IPS-15b (cell line): ENCODE results near the gene MTERF1.
"Not testable (repeated sequence)": the region's sequence is repeated elsewhere in the genome, so short reads cannot be mapped to it uniquely, and the experiment has no call there.

ENCODE experiments used
- H3K27me3 ChIP-seq: one replicate; pipeline ENCODE4 v1.6.1; 2013; ENCODE audit warnings: low read length; ENCODE audit not compliant: control insufficient read depth, insufficient read depth
- H3K36me3 ChIP-seq: one replicate; pipeline ENCODE4 v1.6.1; 2013; ENCODE audit warnings: low read length; ENCODE audit not compliant: control insufficient read depth, insufficient read depth
- H3K4me1 ChIP-seq: one replicate; pipeline ENCODE4 v1.6.1; 2013; ENCODE audit warnings: mild to moderate bottlenecking, low read length; ENCODE audit not compliant: control insufficient read depth, insufficient read depth
- H3K4me3 ChIP-seq: one replicate; pipeline ENCODE4 v1.5.1; 2013; ENCODE audit warnings: low read depth, low read length
- H3K9ac ChIP-seq: one replicate; pipeline ENCODE4 v1.6.1; 2013; ENCODE audit warnings: low read depth, mild to moderate bottlenecking, low read length
- H3K9me3 ChIP-seq: one replicate; pipeline ENCODE4 v1.6.1; 2013; ENCODE audit warnings: mild to moderate bottlenecking, low read length; ENCODE audit not compliant: control insufficient read depth, insufficient read depth

Gene MTERF1

GRCh38 chr7:91898240-91898992 is 17.9 kb upstream of the MTERF1 start:
- Histone ChIP-seq H3K9me3 (no peaks in the 10 kb centered on the region), H3K4me3 (no peak overlapping the region), H3K4me1 (no peaks in the 10 kb centered on the region), H3K36me3 (no peaks in the 10 kb centered on the region), H3K9ac (no peak overlapping the region), H3K27me3 (no peaks in the 10 kb centered on the region)

GRCh38 chr7:91894781-91895480 is 14.4 kb upstream of the MTERF1 start:
- no peak overlapping the region for H3K4me3 ChIP-seq
- no peaks in the 10 kb centered on the region for H3K9me3 ChIP-seq
- no peaks in the 10 kb centered on the region for H3K4me1 ChIP-seq
- H3K27me3 ChIP-seq, result no peaks in the 10 kb centered on the region
- no peak overlapping the region for H3K9ac ChIP-seq
- H3K36me3 ChIP-seq, result no peaks in the 10 kb centered on the region

DNA sequence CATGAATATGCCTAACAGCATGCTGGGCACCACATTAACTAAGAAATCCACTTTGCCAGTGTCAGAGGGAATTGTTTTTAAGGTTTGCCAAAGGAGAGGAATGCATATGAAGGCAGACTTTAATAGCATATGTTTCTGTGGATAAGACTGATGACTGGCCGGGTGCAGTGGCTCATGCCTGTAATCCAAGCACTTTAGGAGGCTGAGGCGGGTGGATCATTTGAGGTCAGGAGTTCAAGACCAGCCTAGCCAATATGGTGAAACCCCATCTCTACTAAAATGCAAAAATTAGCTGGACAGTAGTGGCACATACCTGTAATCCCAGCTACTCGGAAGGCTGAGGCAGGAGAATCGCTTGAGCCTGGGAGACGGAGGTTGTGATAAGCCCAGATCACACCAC is 13.2 kb upstream of the MTERF1 start:
- H3K36me3 ChIP-seq, H3K4me3 ChIP-seq, H3K9ac ChIP-seq, H3K9me3 ChIP-seq, H3K4me1 ChIP-seq, H3K27me3 ChIP-seq: not testable (repeated sequence)

GRCh38 chr7:91892821-91893340 is 12.4 kb upstream of the MTERF1 start:
- Histone ChIP-seq H3K9ac (no peak overlapping the region), H3K4me1 (no peaks in the 10 kb centered on the region), H3K4me3 (no peak overlapping the region)

DNA sequence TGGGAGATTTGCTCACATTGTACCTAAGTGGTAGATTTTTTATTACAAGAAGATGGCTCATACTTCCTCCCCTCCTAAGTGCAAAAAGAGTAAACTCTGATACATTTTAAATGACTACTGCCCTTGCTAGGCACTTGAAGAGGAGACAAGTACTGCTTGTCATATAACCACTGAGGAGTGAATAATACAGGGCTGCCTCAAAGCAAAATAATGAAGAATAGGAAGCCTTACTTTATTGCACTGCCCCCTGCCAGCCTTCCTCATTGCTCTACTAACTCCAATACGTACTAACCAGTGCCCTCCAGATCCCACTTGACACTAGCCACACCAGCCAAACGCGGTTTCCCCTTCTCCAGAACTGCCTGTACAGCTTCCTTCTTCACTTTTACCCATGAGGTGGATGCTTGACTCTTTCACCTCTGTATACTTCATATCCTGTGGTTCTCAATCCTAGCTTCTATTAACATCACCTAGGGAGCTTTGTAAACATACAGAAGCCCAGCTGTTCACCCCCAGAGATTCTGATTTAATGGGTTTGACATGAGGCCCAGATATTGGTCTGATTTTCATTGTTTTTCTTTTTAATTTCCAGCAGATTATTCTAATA is 11.7 kb upstream of the MTERF1 start:
- Histone ChIP-seq H3K9me3 (no peaks in the 10 kb centered on the region), H3K27me3 (no peaks in the 10 kb centered on the region), H3K36me3 (no peaks in the 10 kb centered on the region), H3K4me1 (no peaks in the 10 kb centered on the region), H3K4me3 (no peak overlapping the region), H3K9ac (no peak overlapping the region)

More at GRCh38 chr7:91892821-91893340, 12.4 kb upstream of the MTERF1 start:
- no peaks in the 10 kb centered on the region for H3K36me3 ChIP-seq
- H3K9me3 ChIP-seq, result no peaks in the 10 kb centered on the region
- no peaks in the 10 kb centered on the region for H3K27me3 ChIP-seq

DNA sequence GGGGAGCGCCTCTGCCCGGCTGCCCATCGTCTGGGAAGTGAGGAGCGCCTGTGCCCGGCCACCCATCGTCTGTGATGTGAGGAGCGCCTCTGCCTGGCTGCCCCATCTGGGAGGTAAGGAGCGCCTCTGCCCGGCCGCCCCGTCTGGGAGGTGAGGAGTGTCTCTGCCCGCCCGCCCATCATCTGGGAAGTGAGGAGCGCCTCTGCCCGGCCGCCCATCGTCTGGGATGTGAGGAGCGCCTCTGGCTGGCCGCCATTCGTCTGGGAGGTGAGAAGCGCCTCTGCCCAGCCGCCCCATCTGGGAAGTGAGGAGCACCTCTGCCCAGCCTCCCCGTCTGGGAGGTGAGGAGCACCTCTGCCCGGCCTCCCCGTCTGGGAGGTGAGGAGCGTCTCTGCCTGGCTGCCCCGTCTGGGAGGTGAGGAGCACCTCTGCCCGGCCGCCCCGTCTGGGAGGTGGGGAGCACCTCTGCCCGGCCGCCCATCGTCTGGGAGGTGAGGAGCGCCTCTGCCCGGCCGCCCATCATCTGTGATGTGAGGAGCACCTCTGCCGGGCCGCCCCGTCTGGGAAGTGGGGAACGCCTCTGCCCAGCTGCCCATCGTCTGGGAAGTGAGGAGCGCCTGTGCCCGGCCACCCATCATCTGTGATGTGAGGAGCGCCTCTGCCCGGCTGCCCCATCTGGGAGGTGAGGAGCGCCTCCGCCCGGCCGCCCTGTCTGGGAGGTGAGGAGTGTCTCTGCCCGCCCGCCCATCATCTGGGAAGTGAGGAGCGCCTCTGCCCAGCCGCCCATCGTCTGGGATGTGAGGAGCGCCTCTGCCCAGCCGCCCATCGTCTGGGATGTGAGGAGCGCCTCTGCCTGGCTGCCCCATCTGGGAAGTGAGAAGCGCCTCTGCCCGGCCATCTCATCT is 8.0 kb upstream of the MTERF1 start:
- not testable (repeated sequence) for H3K4me3 ChIP-seq, H3K36me3 ChIP-seq, H3K27me3 ChIP-seq, H3K4me1 ChIP-seq, H3K9ac ChIP-seq, H3K9me3 ChIP-seq

DNA sequence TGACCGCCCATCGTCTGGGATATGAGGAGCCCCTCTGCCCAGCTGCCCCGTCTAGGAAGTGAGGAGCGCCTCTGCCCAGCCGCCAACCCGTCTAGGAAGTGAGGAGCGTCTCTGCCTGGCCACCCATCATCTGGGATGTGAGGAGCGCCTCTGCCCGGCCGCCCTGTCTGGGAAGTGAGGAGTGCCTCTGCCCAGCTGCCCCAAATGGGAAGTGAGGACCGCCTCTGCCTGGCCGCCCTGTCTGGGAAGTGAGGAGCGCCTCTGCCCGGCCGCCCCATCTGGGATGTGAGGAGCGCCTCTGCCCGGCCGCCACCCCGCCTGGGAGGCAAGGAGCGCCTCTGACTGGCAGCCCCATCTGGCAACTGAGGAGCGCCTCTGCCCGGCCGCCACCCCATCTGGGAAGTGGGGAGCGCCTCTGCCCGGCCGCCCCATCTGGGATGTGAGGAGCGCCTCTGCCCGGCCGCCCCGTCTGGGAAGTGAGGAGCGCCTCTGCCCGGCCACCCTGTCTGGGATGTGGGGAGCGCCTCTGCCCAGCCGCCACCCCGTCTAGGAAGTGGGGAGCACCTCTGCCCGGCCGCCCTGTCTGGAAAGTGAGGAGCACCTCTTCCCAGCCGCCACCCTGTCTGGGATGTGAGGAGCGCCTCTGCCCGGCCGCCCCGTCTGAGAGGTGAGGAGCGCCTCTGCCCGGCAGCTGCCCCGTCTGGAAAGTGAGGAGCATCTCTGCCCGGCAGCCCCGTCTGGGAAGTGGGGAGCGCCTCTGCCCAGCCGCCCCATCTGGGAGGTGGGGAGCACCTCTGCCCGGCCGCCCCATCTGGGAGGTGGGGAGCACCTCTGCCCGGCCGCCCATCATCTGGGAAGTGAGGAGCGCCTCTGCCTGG is 7.1 kb upstream of the MTERF1 start:
- not testable (repeated sequence) for H3K27me3 ChIP-seq, H3K36me3 ChIP-seq, H3K4me1 ChIP-seq, H3K4me3 ChIP-seq, H3K9me3 ChIP-seq, H3K9ac ChIP-seq

GRCh38 chr7:91883676-91884362 is 3.3 kb upstream of the MTERF1 start:
- Histone ChIP-seq H3K4me1 (no peaks in the 10 kb centered on the region), H3K36me3 (no peaks in the 10 kb centered on the region), H3K4me3 (no peak overlapping the region), H3K9ac (no peak overlapping the region), H3K27me3 (no peaks in the 10 kb centered on the region), H3K9me3 (no peaks in the 10 kb centered on the region)

DNA sequence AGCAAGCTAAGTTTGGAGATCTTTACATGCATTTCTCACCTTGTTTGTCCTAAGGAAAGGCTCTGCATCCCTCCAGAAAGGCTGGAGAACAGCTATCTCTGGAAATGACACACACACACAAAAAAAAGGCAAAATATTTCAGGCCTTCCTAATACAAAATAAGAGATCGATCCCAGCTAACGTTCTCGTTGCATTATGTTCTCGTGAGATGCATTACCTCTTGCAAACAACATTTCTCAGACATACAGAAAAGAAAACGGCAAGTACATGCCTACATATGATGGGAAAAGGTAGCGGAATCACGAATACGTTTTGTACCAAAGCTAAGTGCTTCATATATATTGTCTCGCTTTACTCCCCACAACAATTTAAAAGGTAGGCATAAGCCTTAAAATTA is 488 bp downstream of the MTERF1 start:
- H3K4me3 ChIP-seq, result peak overlapping the region; percentile 79
- H3K27me3 ChIP-seq, result no peaks in the 10 kb centered on the region
- H3K4me1 ChIP-seq, result no peaks in the 10 kb centered on the region
- no peaks in the 10 kb centered on the region for H3K9me3 ChIP-seq
- H3K36me3 ChIP-seq, result no peaks in the 10 kb centered on the region
- peak overlapping the region; percentile 82 for H3K9ac ChIP-seq

- H3K9ac ChIP-seq, result no peak overlapping the region
- no peaks in the 10 kb centered on the region for H3K27me3 ChIP-seq
- H3K4me3 ChIP-seq, result no peak overlapping the region
- no peaks in the 10 kb centered on the region for H3K4me1 ChIP-seq
- H3K36me3 ChIP-seq, result no peaks in the 10 kb centered on the region
- no peaks in the 10 kb centered on the region for H3K9me3 ChIP-seq
Measured at GRCh38 chr7:91876391-91877133, 3.9 kb downstream of the MTERF1 start.
